Central memory CD8-positive, alpha-beta T cell (primary cell): ENCODE results near the gene RNF10.
A peak's percentile ranks its signal among the peaks of the same experiment; 100 is the strongest.

Source experiments
- ATAC-seq: fragments of 150-1000 bp; cut with Tn5 transposase; replicated peaks from 2 replicates; pipeline ENCODE4 v1.10.0; 2022; ENCODE audit warnings: mild to moderate bottlenecking, moderate FRiP score, moderate number of reproducible peaks; ENCODE audit not compliant: poor library complexity, severe bottlenecking; ENCODE audit errors: extremely low read depth
- DNase-seq, 2 donors: peaks; one replicate each; pipeline ENCODE4 v3.0.0; 2021; ENCODE audit warnings: low spot score in 2 of 2
- H3K27ac Mint-ChIP-seq: one replicate; pipeline ENCODE4 v1.8.0; 2022; ENCODE audit warnings: low read depth, mild to moderate bottlenecking, moderate library complexity, mixed read lengths
- H3K27me3 Mint-ChIP-seq: one replicate; pipeline ENCODE4 v1.8.0; 2022; ENCODE audit warnings: mixed read lengths
- H3K36me3 Mint-ChIP-seq: one replicate; pipeline ENCODE4 v1.8.0; 2022; ENCODE audit warnings: mild to moderate bottlenecking, moderate library complexity, mixed read lengths; ENCODE audit not compliant: insufficient read depth
- H3K4me1 Mint-ChIP-seq: one replicate; pipeline ENCODE4 v1.8.0; 2022; ENCODE audit warnings: mixed read lengths
- H3K4me3 Mint-ChIP-seq: one replicate; pipeline ENCODE4 v1.8.0; 2022; ENCODE audit warnings: mild to moderate bottlenecking, moderate library complexity, mixed read lengths
- H3K9me3 Mint-ChIP-seq: one replicate; pipeline ENCODE4 v1.8.0; 2022; ENCODE audit warnings: mixed read lengths

RNF10 gene

GRCh38 chr12:120563495-120563894, 29.3 kb downstream of the RNF10 start:
- DNase-seq (no peak), ATAC-seq (no peak)
- H3K4me1 Mint-ChIP-seq: no peaks in the 10 kb centered on the region
- peak overlapping the region; percentile 25 for H3K27ac Mint-ChIP-seq
- no peak overlapping the region for H3K4me3 Mint-ChIP-seq
- H3K27me3 Mint-ChIP-seq: no peaks in the 10 kb centered on the region
- no peaks in the 10 kb centered on the region for H3K9me3 Mint-ChIP-seq
- H3K36me3 Mint-ChIP-seq: peaks cover 89% of the 10 kb centered on the region

GRCh38 chr12:120571299-120571698, 37.1 kb downstream of the RNF10 start:
- H3K4me1 Mint-ChIP-seq: no peaks in the 10 kb centered on the region

GRCh38 chr12:120573560-120573959, 39.4 kb downstream of the RNF10 start:
- no peaks in the 10 kb centered on the region for H3K9me3 Mint-ChIP-seq
- ATAC-seq (no peak), DNase-seq (no peak)
- H3K4me1 Mint-ChIP-seq: no peaks in the 10 kb centered on the region
- no peak overlapping the region for H3K27ac Mint-ChIP-seq
- H3K4me3 Mint-ChIP-seq: no peak overlapping the region
- no peaks in the 10 kb centered on the region for H3K27me3 Mint-ChIP-seq
- peaks cover 88% of the 10 kb centered on the region for H3K36me3 Mint-ChIP-seq

More at GRCh38 chr12:120571299-120571698, 37.1 kb downstream of the RNF10 start:
- ATAC-seq (no peak), DNase-seq (no peak)
- peak overlapping the region; percentile 29 for H3K27ac Mint-ChIP-seq
- no peak overlapping the region for H3K4me3 Mint-ChIP-seq
- peaks cover 87% of the 10 kb centered on the region for H3K36me3 Mint-ChIP-seq
- H3K9me3 Mint-ChIP-seq: no peaks in the 10 kb centered on the region
- no peaks in the 10 kb centered on the region for H3K27me3 Mint-ChIP-seq

- ATAC-seq (no peak), DNase-seq (no peak)
- peaks cover 85% of the 10 kb centered on the region for H3K36me3 Mint-ChIP-seq
- peak overlapping the region; percentile 21 for H3K27ac Mint-ChIP-seq
- no peak overlapping the region for H3K4me3 Mint-ChIP-seq
- no peaks in the 10 kb centered on the region for H3K27me3 Mint-ChIP-seq
- H3K4me1 Mint-ChIP-seq: no peaks in the 10 kb centered on the region
- no peaks in the 10 kb centered on the region for H3K9me3 Mint-ChIP-seq
Observed at GRCh38 chr12:120574106-120574505, 40.0 kb downstream of the RNF10 start.

- Mint-ChIP-seq H3K4me3 (peak overlapping the region; percentile 23), H3K4me1 (peaks cover 29% of the 10 kb centered on the region), H3K9me3 (no peaks in the 10 kb centered on the region), H3K27ac (peak overlapping the region; percentile 10), H3K27me3 (no peaks in the 10 kb centered on the region), H3K36me3 (peaks cover 61% of the 10 kb centered on the region)
- ATAC-seq (no peak), DNase-seq (no peak)
Observed at GRCh38 chr12:120579179-120579578, 45.0 kb downstream of the RNF10 start.

GRCh38 chr12:120580787-120581723, 46.9 kb downstream of the RNF10 start, which contains the start of gene POP5:
TSS of gene POP5 (minus strand) at chr12:120581402. CDS start at chr12:120581362, 40 bp downstream.
- peak; percentile 83 to 84 for DNase-seq
- Mint-ChIP-seq H3K27me3 (no peaks in the 10 kb centered on the region), H3K36me3 (peaks cover 44% of the 10 kb centered on the region), H3K9me3 (no peaks in the 10 kb centered on the region), H3K4me1 (peaks cover 29% of the 10 kb centered on the region), H3K4me3 (peak within 1 kb of the TSS; percentile 99), H3K27ac (peak within 1 kb of the TSS; percentile 79)
- peak; percentile 92 for ATAC-seq

- Mint-ChIP-seq H3K27me3 (no peaks in the 10 kb centered on the region), H3K4me3 (peak overlapping the region; percentile 99), H3K4me1 (peaks cover 29% of the 10 kb centered on the region), H3K9me3 (no peaks in the 10 kb centered on the region), H3K36me3 (peaks cover 35% of the 10 kb centered on the region), H3K27ac (peak overlapping the region; percentile 79)
- DNase-seq (no peak), ATAC-seq (no peak)
Observed at GRCh38 chr12:120581998-120582397, 47.8 kb downstream of the RNF10 start.

GRCh38 chr12:120583478-120584030, 49.4 kb downstream of the RNF10 start:
- Mint-ChIP-seq H3K9me3 (no peaks in the 10 kb centered on the region), H3K27ac (peak overlapping the region; percentile 65), H3K27me3 (no peaks in the 10 kb centered on the region), H3K4me3 (peak overlapping the region; percentile 71), H3K36me3 (peaks cover 24% of the 10 kb centered on the region), H3K4me1 (peaks cover 29% of the 10 kb centered on the region)
- ATAC-seq (no peak), DNase-seq (peak; percentile 64 to 81)

GRCh38 chr12:120584343-120585149, 50.4 kb downstream of the RNF10 start:
- H3K27ac Mint-ChIP-seq: no peak overlapping the region
- H3K9me3 Mint-ChIP-seq: no peaks in the 10 kb centered on the region
- H3K36me3 Mint-ChIP-seq: peaks cover 19% of the 10 kb centered on the region
- H3K27me3 Mint-ChIP-seq: no peaks in the 10 kb centered on the region
- peak overlapping the region; percentile 71 for H3K4me3 Mint-ChIP-seq
- DNase-seq: peak; percentile 29 to 42
- H3K4me1 Mint-ChIP-seq: peaks cover 29% of the 10 kb centered on the region
- ATAC-seq: peak; percentile 34

- H3K4me3 Mint-ChIP-seq: no peak overlapping the region
- H3K36me3 Mint-ChIP-seq: peaks cover 12% of the 10 kb centered on the region
- DNase-seq: no peak
- peaks cover 15% of the 10 kb centered on the region for H3K4me1 Mint-ChIP-seq
- no peaks in the 10 kb centered on the region for H3K9me3 Mint-ChIP-seq
- H3K27me3 Mint-ChIP-seq: no peaks in the 10 kb centered on the region
- no peak for ATAC-seq
- no peak overlapping the region for H3K27ac Mint-ChIP-seq
Observed at GRCh38 chr12:120586206-120586605, 52.0 kb downstream of the RNF10 start.

- peaks cover 5% of the 10 kb centered on the region for H3K36me3 Mint-ChIP-seq
- ATAC-seq (no peak), DNase-seq (no peak)
- no peaks in the 10 kb centered on the region for H3K27me3 Mint-ChIP-seq
- no peaks in the 10 kb centered on the region for H3K9me3 Mint-ChIP-seq
- peaks cover 11% of the 10 kb centered on the region for H3K4me1 Mint-ChIP-seq
- no peak overlapping the region for H3K27ac Mint-ChIP-seq
- no peak overlapping the region for H3K4me3 Mint-ChIP-seq
Observed at GRCh38 chr12:120586860-120587259, 52.7 kb downstream of the RNF10 start.

- no peak for ATAC-seq
- Mint-ChIP-seq H3K36me3 (peaks cover 4% of the 10 kb centered on the region), H3K4me1 (peaks cover 4% of the 10 kb centered on the region), H3K9me3 (no peaks in the 10 kb centered on the region), H3K27ac (no peak overlapping the region), H3K27me3 (no peaks in the 10 kb centered on the region), H3K4me3 (no peak overlapping the region)
- no peak for DNase-seq
Observed at GRCh38 chr12:120588371-120588770, 54.2 kb downstream of the RNF10 start.
